Myocyte (in vitro differentiated cells): ENCODE results near the gene ZBTB8A. TPM values are rescaled to one million over a fixed set of nuclear protein-coding genes. Genes with fewer than 3 reads are reported as not detected.
"Not testable (repeated sequence)": the region's sequence is repeated elsewhere in the genome, so short reads cannot be mapped to it uniquely, and the experiment has no call there.

Source experiments
- DNase-seq: peaks from one replicate; pipeline ENCODE4 v3.0.0-alpha.2; 2012; ENCODE audit warnings: low read depth
- total RNA-seq: library from RNA; depleted of rRNA; stranded (reverse); fragments of >200 nt; gene quantifications from 2 replicates; pipeline ENCODE4 v1.2.3, GENCODE V29; 2014

ZBTB8A gene
- total RNA-seq, 1 donor from 2014 or later: 3.7 TPM

GRCh38 chr1:32619701-32620485, 80.7 kb downstream of the ZBTB8A start:
- no peak for DNase-seq

- DNase-seq: no peak
These were observed 83.0 kb downstream of the ZBTB8A start for GRCh38 chr1:32622205-32622604.

- DNase-seq: peak; percentile 22
These were observed 83.8 kb downstream of the ZBTB8A start for GRCh38 chr1:32622806-32623681.

GRCh38 chr1:32623775-32624174, 84.5 kb downstream of the ZBTB8A start:
- no peak for DNase-seq

- no peak for DNase-seq
These were observed 86.9 kb downstream of the ZBTB8A start for GRCh38 chr1:32626176-32626575.

- peak; percentile 91 for DNase-seq
These were observed 88.5 kb downstream of the ZBTB8A start for GRCh38 chr1:32627596-32628162.

GRCh38 chr1:32630173-32630572, 90.9 kb downstream of the ZBTB8A start:
- not testable (repeated sequence) for DNase-seq

- DNase-seq: no peak
These were observed 93.6 kb downstream of the ZBTB8A start for GRCh38 chr1:32632829-32633228.

GRCh38 chr1:32635508-32636277, 96.5 kb downstream of the ZBTB8A start:
- DNase-seq: no peak

GRCh38 chr1:32636914-32637645, 97.9 kb downstream of the ZBTB8A start:
- DNase-seq: peak; percentile 45

GRCh38 chr1:32639489-32640075, 100.4 kb downstream of the ZBTB8A start:
- DNase-seq: no peak

GRCh38 chr1:32642292-32642827, 103.1 kb downstream of the ZBTB8A start:
- DNase-seq: not testable (repeated sequence)

- no peak for DNase-seq
These were observed 105.2 kb downstream of the ZBTB8A start for GRCh38 chr1:32644426-32644825.

- no peak for DNase-seq
These were observed 108.3 kb downstream of the ZBTB8A start for GRCh38 chr1:32647308-32648134.

GRCh38 chr1:32650248-32650751, 111.1 kb downstream of the ZBTB8A start, which contains the start of gene ZBTB8OS:
ZBTB8OS (minus strand) TSS chr1:32650550; CDS start chr1:32650529, 21 bp downstream.
- DNase-seq: peak; percentile 94

GRCh38 chr1:32650752-32651460, 111.7 kb downstream of the ZBTB8A start, which contains the start of gene RBBP4:
RBBP4 (plus strand) TSS chr1:32651208; CDS start chr1:32651307, 99 bp downstream.
- DNase-seq: peak; percentile 97

GRCh38 chr1:32651461-32652073, 112.3 kb downstream of the ZBTB8A start:
- DNase-seq: no peak
